Measurements from ENCODE around the gene CFAP45. TPM values are rescaled to one million over a fixed set of nuclear protein-coding genes. Genes with fewer than 3 reads are reported as not detected.

The CFAP45 gene
- total and polyA plus RNA-seq, 9 of the 15 experiments (the other 6 are each of a cell fraction or from before 2014, with no cell fraction given): 0.65 to 2.4 (median 1.5) TPM

DNA sequence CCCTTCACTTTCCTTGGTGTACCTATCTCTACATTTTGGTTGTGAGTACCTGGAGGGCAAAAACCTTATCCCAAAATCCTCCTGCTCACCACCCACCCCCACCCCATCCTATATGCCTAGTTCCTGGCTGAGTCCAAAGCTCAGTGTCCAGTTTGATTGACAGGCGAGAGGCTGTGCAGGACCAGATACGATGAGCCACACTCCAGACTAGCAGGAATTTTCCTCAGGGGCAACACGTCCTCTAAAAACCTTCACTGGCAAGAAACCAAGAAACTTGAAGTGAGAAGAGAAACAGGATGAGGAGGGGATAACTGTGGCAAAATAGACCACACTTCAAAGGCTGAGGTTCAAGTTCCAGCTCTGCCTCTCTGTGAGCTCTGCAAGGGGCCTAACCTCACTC, 74.4 kb downstream of the CFAP45 start:
- in situ Hi-C loops (cut with MboI): no loop called here
- no peak for ATAC-seq
- Histone ChIP-seq H3K4me1 (replicated peaks in 1 of 2; ENCODE audit: control insufficient read depth in 2 of 2, insufficient read depth in 2 of 2, low read length in 2 of 2) (peaks cover 0 to 5% of the 10 kb centered on the region in 2 experiments; a peak in 2 of 5 replicates), H3K36me3 (ENCODE audit: control insufficient read depth, insufficient read depth, low read length) (no peaks in the 10 kb centered on the region), H3K79me2 (ENCODE audit: control insufficient read depth, insufficient read depth, low read length) (no peaks in the 10 kb centered on the region), H2AFZ (ENCODE audit: low read depth, low read length) (no peak overlapping the region), H3K27me3 (ENCODE audit: control insufficient read depth in 2 of 2, insufficient read depth in 2 of 2, low read length in 2 of 2) (peaks cover 23 to 91% of the 10 kb centered on the region in 2 experiments; a peak in 4 of 5 replicates), H3K4me2 (ENCODE audit: insufficient read depth, low read length) (no peak overlapping the region), H3K27ac (ENCODE audit: extremely low read depth, low read depth, low read length) (no peak overlapping the region), H3K9me3 (replicated peaks; ENCODE audit: control insufficient read depth, insufficient read depth, low read depth, low read length) (no peaks in the 10 kb centered on the region), H4K20me1 (replicated peaks; ENCODE audit: control insufficient read depth, insufficient read depth, low read length) (no peaks in the 10 kb centered on the region), H3K9ac (ENCODE audit: insufficient read depth in 1 of 2, low read depth in 2 of 2, low read length in 2 of 2) (no peak overlapping the region), H3K9me1 (ENCODE audit: control insufficient read depth, insufficient read depth, low read length) (no peaks in the 10 kb centered on the region), H3K4me3 (no peak overlapping the region)
- 3% methylated on average over 3 of the region's 3 CpGs for WGBS (ENCODE audit: insufficient coverage, low coverage, missing lambda C conversion rate)
- TF ChIP-seq TEAD4 (IDR thresholded peaks at IDR 0.05; ENCODE audit: low read length): no peak
- TF ChIP-seq TEAD4 (CRISPR knock-in tag; IDR thresholded peaks at IDR 0.05; ENCODE audit: borderline replicate concordance): no peak
- TF ChIP-seq, protein P1, sequence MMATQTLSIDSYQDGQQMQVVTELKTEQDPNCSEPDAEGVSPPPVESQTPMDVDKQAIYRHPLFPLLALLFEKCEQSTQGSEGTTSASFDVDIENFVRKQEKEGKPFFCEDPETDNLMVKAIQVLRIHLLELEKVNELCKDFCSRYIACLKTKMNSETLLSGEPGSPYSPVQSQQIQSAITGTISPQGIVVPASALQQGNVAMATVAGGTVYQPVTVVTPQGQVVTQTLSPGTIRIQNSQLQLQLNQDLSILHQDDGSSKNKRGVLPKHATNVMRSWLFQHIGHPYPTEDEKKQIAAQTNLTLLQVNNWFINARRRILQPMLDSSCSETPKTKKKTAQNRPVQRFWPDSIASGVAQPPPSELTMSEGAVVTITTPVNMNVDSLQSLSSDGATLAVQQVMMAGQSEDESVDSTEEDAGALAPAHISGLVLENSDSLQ (IDR thresholded peaks at IDR 0.05): peak; percentile 86
- TF ChIP-seq, protein P2, sequence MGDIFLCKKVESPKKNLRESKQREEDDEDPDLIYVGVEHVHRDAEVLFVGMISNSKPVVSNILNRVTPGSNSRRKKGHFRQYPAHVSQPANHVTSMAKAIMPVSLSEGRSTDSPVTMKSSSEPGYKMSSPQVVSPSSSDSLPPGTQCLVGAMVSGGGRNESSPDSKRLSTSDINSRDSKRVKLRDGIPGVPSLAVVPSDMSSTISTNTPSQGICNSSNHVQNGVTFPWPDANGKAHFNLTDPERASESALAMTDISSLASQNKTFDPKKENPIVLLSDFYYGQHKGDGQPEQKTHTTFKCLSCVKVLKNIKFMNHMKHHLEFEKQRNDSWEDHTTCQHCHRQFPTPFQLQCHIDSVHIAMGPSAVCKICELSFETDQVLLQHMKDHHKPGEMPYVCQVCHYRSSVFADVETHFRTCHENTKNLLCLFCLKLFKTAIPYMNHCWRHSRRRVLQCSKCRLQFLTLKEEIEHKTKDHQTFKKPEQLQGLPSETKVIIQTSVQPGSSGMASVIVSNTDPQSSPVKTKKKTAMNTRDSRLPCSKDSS (IDR thresholded peaks at IDR 0.05; ENCODE audit: low read depth, partially characterized antibody): no peak
- TF ChIP-seq CCNT2 (IDR thresholded peaks at IDR 0.05; ENCODE audit: borderline replicate concordance, extremely low read depth, insufficient read length, low read depth, low read length): no peak
- no peak for TF ChIP-seq HDAC3 (IDR thresholded peaks at IDR 0.05; ENCODE audit: borderline replicate concordance, partially characterized antibody)
- POLR2A ChIA-PET: no interaction called here
- intact Hi-C loops (cut with micrococcal nuclease): no loop called here
- CTCF ChIA-PET (ENCODE audit: low intra/inter-chr PET ratio): no interaction called here
- BruUV-seq (replicated peaks): no TSS peak
- no peak for DNase-seq (ENCODE audit: extremely low read depth in 1 of 4, low spot score in 3 of 4)
- FAIRE-seq: no peak

Measured in K562 (cell line).